ENCODE data around the gene PRF1. TPM values are rescaled to one million over a fixed set of nuclear protein-coding genes. Genes with fewer than 3 reads are reported as not detected.
"Not testable (repeated sequence)": the region's sequence is repeated elsewhere in the genome, so short reads cannot be mapped to it uniquely, and the experiment has no call there.

Gene PRF1
- total RNA-seq, 2 experiments from 2014 or later, result 7.5 to 8.2 TPM

DNA sequence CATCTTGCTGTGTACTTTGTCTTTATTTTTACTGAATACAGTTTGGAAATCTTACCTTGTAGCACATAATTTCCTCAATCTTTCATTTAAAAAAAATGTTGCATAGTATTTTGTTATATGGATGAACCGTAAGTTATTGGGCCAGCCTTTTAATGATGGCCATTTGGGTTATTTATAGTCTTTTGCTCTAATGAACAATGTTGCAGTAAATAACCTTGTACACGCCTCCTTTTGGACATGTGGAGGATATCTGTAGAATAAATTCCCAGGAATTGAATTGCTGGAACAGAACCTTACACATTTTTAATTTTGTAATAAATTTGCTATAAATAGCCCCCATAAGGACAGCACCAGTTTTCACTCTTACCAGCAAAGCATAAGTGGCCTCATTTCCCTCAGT, 12.7 kb upstream of the PRF1 start:
- H3K4me3 Mint-ChIP-seq, result no peak overlapping the region
- no peak for DNase-seq
- no peak overlapping the region for H3K27ac Mint-ChIP-seq
- no peaks in the 10 kb centered on the region for H3K36me3 Mint-ChIP-seq (ENCODE audit: low read depth)
- intact Hi-C loops (cut with micrococcal nuclease), result no loop called here
- H3K27me3 Mint-ChIP-seq (ENCODE audit: low read depth), result no peaks in the 10 kb centered on the region
- peaks cover 7% of the 10 kb centered on the region for H3K9me3 Mint-ChIP-seq
- CTCF ChIA-PET, result no interaction called here
- peaks cover 12% of the 10 kb centered on the region for H3K4me1 Mint-ChIP-seq (ENCODE audit: low read depth)

DNA sequence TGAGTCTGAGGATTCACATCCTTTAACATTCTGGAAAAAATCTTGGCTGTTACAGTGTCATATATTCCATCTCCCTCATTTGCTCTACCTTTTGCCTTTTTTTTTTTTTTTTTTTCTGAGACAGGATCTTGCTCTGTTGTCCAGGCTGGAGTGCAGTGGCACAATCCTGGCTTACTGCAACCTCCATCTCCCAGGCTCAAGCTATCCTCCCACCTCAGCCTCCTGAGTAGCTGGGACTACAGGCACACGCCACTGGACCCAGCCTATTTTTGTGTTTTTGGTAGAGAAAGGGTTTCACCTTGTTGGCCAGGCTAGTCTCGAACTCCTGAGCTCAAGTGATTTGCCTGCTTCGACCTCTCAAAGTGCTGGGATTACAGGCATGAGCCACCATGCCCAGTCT, 11.8 kb upstream of the PRF1 start:
- H3K27me3 Mint-ChIP-seq (ENCODE audit: low read depth); intact Hi-C loops (cut with micrococcal nuclease); H3K9me3 Mint-ChIP-seq; DNase-seq; CTCF ChIA-PET; H3K27ac Mint-ChIP-seq; H3K36me3 Mint-ChIP-seq (ENCODE audit: low read depth); H3K4me3 Mint-ChIP-seq: not testable (repeated sequence)
- H3K4me1 Mint-ChIP-seq (ENCODE audit: low read depth), result peaks cover 12% of the 10 kb centered on the region

DNA sequence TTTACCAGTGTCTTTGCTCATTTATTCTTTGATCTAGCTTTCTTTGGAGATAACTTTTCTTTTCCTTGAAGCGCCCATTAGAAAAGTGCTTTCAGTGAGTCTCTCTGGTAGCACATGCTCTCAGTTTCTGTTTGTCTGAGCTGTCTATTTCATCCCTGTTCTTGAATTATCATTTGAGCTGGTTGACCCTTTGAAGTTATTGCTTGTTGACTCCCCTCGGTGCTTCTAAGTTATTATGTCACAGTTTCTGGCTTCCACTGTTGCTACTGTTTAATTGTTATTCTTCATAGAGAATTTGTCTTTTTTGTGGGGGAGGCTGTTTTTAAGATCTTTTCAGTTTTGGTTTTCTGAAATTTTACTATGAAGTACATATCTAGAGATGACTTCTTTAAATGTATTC, 11.4 kb upstream of the PRF1 start:
- no peaks in the 10 kb centered on the region for H3K27me3 Mint-ChIP-seq (ENCODE audit: low read depth)
- CTCF ChIA-PET, result no interaction called here
- DNase-seq, result no peak
- H3K36me3 Mint-ChIP-seq (ENCODE audit: low read depth), result no peaks in the 10 kb centered on the region
- H3K4me1 Mint-ChIP-seq (ENCODE audit: low read depth), result peaks cover 12% of the 10 kb centered on the region
- H3K27ac Mint-ChIP-seq, result no peak overlapping the region
- no peak overlapping the region for H3K4me3 Mint-ChIP-seq
- no peaks in the 10 kb centered on the region for H3K9me3 Mint-ChIP-seq
- intact Hi-C loops (cut with micrococcal nuclease), result no loop called here

DNA sequence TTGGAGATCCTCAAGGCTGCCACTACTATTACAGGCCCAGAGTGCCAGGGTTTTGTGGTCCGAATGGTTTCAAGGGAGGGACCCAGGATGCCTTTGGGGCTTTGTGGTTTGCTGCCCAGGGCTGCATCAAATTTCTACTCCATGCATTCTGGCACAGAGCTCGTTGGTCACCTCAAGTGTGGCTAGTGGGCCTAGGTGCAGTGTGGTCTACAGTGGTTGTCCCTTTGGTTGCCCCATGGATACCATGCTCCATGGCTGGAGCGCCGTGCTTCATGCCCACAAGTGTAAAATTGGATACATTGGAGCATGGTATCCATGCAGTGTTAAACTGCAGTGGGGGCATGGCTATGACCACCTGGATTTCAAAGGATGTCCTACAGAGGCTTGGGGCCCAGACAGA, 5.4 kb upstream of the PRF1 start:
- CTCF ChIA-PET, result no interaction called here
- Mint-ChIP-seq H3K36me3 (ENCODE audit: low read depth) (no peaks in the 10 kb centered on the region), H3K4me3 (no peak overlapping the region), H3K9me3 (no peaks in the 10 kb centered on the region), H3K27me3 (ENCODE audit: low read depth) (no peaks in the 10 kb centered on the region), H3K4me1 (ENCODE audit: low read depth) (peaks cover 13% of the 10 kb centered on the region), H3K27ac (no peak overlapping the region)
- intact Hi-C loops (cut with micrococcal nuclease), result no loop called here
- DNase-seq, result no peak

DNA sequence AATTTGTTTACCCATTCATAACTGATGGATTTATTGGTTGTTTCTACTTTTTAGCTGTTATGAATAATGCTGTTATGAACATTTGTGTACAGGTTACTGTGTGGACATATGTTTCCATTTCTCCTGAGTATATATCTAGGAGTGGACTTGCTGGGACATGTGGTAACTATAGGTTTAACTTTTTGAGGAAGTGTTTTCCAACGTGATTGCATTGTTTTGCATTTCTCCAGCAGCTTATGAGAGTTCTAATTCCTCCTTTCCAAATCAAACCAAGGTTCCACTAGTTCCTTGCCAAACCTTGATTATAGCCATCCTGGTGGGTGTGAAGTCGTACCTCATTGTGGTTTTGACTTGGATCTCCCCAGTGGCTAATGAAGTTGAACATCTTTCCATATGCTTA, 2.6 kb upstream of the PRF1 start:
- Mint-ChIP-seq H3K27ac (no peak overlapping the region), H3K4me3 (no peak overlapping the region), H3K36me3 (ENCODE audit: low read depth) (no peaks in the 10 kb centered on the region), H3K9me3 (no peaks in the 10 kb centered on the region), H3K27me3 (ENCODE audit: low read depth) (no peaks in the 10 kb centered on the region), H3K4me1 (ENCODE audit: low read depth) (peaks cover 30% of the 10 kb centered on the region)
- CTCF ChIA-PET, result no interaction called here
- no peak for DNase-seq
- intact Hi-C loops (cut with micrococcal nuclease), result no loop called here

DNA sequence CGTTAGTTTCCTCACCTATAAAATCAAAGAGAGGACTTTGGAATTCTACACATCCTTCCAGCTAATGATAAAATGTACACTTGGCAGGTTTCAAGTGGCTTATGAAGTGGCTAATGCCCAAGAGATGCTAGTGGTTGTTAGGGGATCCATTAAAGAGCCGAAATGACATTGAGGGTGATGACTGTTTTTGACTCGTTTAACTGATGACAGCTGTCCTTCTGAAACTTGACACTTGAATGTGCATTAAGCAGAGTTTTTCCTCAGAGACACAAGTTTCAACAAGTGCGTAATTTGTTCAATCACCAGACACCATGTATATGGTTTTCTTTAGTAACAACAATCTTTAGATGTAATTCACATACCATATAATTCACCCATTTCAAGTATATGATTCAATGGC, 1.6 kb upstream of the PRF1 start:
- Mint-ChIP-seq H3K36me3 (ENCODE audit: low read depth) (peaks cover 4% of the 10 kb centered on the region), H3K9me3 (no peaks in the 10 kb centered on the region), H3K4me3 (no peak overlapping the region), H3K27me3 (ENCODE audit: low read depth) (no peaks in the 10 kb centered on the region), H3K27ac (no peak overlapping the region), H3K4me1 (ENCODE audit: low read depth) (peaks cover 30% of the 10 kb centered on the region)
- CTCF ChIA-PET, result no interaction called here
- intact Hi-C loops (cut with micrococcal nuclease), result no loop called here
- no peak for DNase-seq

DNA sequence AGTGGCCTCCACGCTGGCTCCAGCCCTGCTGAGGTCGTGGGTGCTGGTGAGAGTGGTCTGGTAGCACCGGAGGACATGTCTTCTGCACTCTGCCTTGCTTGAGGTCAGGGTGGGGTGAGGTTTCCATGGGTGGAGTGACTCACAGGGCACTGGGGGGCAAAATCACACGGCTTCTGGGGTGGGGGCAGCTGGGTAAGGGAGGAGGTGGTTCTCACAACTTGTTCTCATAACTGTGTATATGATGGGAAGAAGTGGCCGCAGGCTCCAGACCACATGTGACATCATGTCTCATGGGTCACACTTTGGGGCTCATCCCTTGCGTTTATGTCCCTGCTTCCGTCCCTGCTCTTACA, 884 bp upstream of the PRF1 start:
- no peak overlapping the region for H3K4me3 Mint-ChIP-seq
- peaks cover 4% of the 10 kb centered on the region for H3K36me3 Mint-ChIP-seq (ENCODE audit: low read depth)
- no peaks in the 10 kb centered on the region for H3K9me3 Mint-ChIP-seq
- DNase-seq, result no peak
- intact Hi-C loops (cut with micrococcal nuclease), result no loop called here
- H3K27ac Mint-ChIP-seq, result no peak overlapping the region
- CTCF ChIA-PET, result no interaction called here
- H3K27me3 Mint-ChIP-seq (ENCODE audit: low read depth), result no peaks in the 10 kb centered on the region
- peaks cover 33% of the 10 kb centered on the region for H3K4me1 Mint-ChIP-seq (ENCODE audit: low read depth)

DNA sequence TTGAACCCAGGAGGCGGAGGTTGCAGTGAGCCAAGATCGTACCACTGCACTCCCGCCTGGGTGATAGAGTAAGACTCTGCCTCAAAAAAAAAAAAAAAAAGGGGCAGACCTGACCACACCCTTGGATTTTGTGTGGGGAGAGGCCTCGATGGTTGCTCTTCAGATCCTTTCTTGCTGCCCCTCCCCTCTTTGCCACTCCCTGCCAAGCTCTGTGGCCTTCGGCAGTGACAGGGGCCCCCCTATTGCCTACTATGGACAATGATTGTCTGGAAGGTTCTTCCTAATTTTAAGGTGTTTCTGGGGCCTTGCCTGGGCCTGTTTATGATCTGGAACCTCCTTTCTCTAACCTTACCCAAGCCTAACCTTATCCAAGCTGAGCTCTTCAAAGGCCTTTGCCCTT, 795 bp downstream of the PRF1 start:
- intact Hi-C loops (cut with micrococcal nuclease), result loop anchor here (1.0 kb wide), 1 partner anchor 23 kb away; no protein-coding TSS in a partner anchor
- H3K4me3 Mint-ChIP-seq, result peak overlapping the region; percentile 82

DNA sequence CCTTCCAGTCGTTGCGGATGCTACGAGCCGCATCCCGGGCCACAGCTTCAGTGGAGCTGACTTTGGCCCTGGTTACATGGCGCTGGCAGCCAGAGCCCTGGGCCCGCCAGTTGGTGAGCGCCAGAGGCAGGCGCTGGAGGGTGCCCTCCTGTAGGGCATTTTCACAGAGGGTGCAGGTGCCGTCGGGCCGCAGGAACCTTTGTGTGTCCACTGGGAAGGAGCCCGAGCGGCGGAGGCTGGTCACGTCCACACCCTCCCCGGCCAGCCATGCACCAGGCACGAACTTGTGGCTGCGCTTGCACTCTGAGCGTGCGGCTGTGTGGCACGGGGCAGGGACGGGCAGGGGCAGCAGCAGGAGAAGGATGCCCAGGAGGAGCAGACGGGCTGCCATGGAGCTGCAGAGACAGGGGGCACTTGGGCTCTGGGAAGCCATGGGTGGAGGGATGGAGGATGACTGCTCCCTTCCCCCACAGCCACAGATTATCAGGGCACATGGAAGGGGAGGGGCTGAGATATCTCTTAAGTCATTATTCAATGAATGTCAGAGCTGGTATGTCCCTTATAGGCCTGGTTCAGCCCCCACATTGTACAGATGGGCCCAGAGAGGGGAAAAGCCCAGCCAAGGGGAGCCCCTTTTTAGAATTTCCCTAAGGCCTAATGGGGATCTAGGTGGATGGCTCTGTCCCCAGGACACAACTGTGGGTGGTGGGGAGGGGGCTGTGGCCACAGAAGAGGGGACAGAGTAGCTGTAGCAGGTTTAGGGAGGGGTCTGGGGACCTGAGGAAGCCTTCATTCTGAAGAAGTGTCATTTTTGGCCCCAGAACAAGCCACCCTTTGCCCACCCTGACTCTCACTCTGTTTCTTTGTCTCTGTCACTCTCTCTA, 1.8 kb downstream of the PRF1 start:
- CTCF ChIA-PET, result interaction anchor here (0.6 kb wide), 1 partner anchor 283 kb away, joined by 3 read pairs; no protein-coding TSS in a partner anchor
- Mint-ChIP-seq H3K36me3 (ENCODE audit: low read depth) (peaks cover 12% of the 10 kb centered on the region), H3K9me3 (no peaks in the 10 kb centered on the region), H3K27me3 (ENCODE audit: low read depth) (no peaks in the 10 kb centered on the region), H3K4me1 (ENCODE audit: low read depth) (peaks cover 27% of the 10 kb centered on the region), H3K4me3 (no peak overlapping the region), H3K27ac (no peak overlapping the region)
- intact Hi-C loops (cut with micrococcal nuclease), result no loop called here
- DNase-seq, result no peak

More for the DNA sequence above, 795 bp downstream of the PRF1 start:
- Mint-ChIP-seq H3K27me3 (ENCODE audit: low read depth) (no peaks in the 10 kb centered on the region), H3K27ac (peak overlapping the region; percentile 68), H3K9me3 (no peaks in the 10 kb centered on the region), H3K36me3 (ENCODE audit: low read depth) (peaks cover 12% of the 10 kb centered on the region), H3K4me1 (ENCODE audit: low read depth) (peaks cover 27% of the 10 kb centered on the region)
- no peak for DNase-seq
- CTCF ChIA-PET, result interaction anchor here (0.6 kb wide), 1 partner anchor 282 kb away, joined by 3 read pairs; no protein-coding TSS in a partner anchor

DNA sequence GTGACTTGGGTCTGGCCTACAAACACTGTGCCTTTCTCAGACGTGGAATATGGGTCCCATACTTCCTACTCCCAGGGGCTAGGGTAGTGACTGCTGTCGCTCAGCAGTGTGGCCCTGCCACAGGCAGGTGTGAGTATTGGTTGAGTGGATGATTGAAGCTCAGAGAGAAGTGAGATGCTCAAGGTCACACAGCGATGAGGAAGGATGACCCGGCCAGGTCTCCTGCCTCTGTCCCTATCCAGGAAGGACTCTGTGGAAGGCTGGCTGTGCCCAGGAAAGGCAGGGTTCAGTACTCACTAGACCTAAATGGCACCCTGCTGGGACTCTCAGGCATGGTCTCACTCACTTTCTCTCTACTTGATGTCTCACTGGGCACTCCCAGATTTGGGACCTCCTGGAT, 2.8 kb downstream of the PRF1 start:
- intact Hi-C loops (cut with micrococcal nuclease), result no loop called here
- CTCF ChIA-PET, result no interaction called here
- Mint-ChIP-seq H3K4me3 (no peak overlapping the region), H3K4me1 (ENCODE audit: low read depth) (peaks cover 27% of the 10 kb centered on the region), H3K36me3 (ENCODE audit: low read depth) (peaks cover 12% of the 10 kb centered on the region), H3K9me3 (no peaks in the 10 kb centered on the region), H3K27me3 (ENCODE audit: low read depth) (no peaks in the 10 kb centered on the region), H3K27ac (no peak overlapping the region)
- no peak for DNase-seq

DNA sequence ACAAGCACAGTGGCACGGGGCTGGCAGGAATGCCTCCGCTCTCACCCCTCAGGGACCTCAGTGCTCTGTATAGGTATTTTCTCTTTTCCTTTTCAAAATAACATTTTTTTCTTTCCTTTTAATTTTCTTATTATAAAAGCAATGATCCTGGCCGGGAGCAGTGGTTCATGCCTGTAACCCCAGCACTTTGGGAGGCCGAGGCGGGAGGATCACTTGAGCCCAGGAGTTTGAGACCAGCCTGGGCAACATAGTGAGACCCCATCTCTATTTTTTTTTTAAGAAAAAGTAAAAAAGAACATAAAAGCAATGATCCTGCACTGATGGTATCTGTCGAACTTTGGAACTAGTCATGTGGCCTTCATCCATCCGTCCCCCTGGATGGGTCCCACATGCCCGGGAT, 3.2 kb downstream of the PRF1 start:
- peaks cover 27% of the 10 kb centered on the region for H3K4me1 Mint-ChIP-seq (ENCODE audit: low read depth)
- intact Hi-C loops (cut with micrococcal nuclease), result no loop called here

DNA sequence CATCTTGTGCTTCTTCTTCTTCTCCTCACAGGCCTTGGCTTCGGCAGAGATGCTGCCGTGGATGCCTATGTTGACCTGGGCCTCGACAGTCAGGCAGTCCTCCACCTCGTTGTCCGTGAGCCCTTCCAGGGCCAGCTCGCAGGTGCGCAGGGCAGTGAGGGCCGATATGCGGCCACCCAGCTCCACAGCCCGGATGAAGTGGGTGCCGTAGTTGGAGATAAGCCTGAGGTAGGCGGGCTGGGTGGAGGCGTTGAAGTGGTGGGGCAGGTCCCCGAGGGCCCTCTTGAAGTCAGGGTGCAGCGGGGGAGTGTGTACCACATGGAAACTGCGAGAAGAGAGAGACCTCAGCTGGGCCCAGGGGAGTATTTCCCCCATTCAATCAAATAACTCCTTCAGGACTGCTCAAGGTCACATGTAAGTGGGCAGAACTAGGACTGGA, 3.7 kb downstream of the PRF1 start:
- intact Hi-C loops (cut with micrococcal nuclease), result no loop called here
- DNase-seq, result no peak
- Mint-ChIP-seq H3K4me3 (no peak overlapping the region), H3K9me3 (no peaks in the 10 kb centered on the region), H3K27ac (no peak overlapping the region), H3K27me3 (ENCODE audit: low read depth) (no peaks in the 10 kb centered on the region), H3K4me1 (ENCODE audit: low read depth) (peaks cover 27% of the 10 kb centered on the region), H3K36me3 (ENCODE audit: low read depth) (peaks cover 12% of the 10 kb centered on the region)
- CTCF ChIA-PET, result no interaction called here

More for the DNA sequence above, 3.2 kb downstream of the PRF1 start:
- DNase-seq, result no peak
- no peaks in the 10 kb centered on the region for H3K9me3 Mint-ChIP-seq
- peaks cover 12% of the 10 kb centered on the region for H3K36me3 Mint-ChIP-seq (ENCODE audit: low read depth)
- H3K4me3 Mint-ChIP-seq, result no peak overlapping the region
- CTCF ChIA-PET, result no interaction called here
- no peak overlapping the region for H3K27ac Mint-ChIP-seq
- H3K27me3 Mint-ChIP-seq (ENCODE audit: low read depth), result no peaks in the 10 kb centered on the region
